GM18502 (cell line): ENCODE data around the gene LIMS4.
"Not testable (repeated sequence)": the region's sequence is repeated elsewhere in the genome, so short reads cannot be mapped to it uniquely, and the experiment has no call there.

Experiments
- ATAC-seq: cut with Tn5 transposase; IDR thresholded peaks from one replicate; pipeline ENCODE4 v1.9.1; 2021; ENCODE audit warnings: mild to moderate bottlenecking; ENCODE audit not compliant: unreplicated experiment, poor library complexity

The LIMS4 gene

DNA sequence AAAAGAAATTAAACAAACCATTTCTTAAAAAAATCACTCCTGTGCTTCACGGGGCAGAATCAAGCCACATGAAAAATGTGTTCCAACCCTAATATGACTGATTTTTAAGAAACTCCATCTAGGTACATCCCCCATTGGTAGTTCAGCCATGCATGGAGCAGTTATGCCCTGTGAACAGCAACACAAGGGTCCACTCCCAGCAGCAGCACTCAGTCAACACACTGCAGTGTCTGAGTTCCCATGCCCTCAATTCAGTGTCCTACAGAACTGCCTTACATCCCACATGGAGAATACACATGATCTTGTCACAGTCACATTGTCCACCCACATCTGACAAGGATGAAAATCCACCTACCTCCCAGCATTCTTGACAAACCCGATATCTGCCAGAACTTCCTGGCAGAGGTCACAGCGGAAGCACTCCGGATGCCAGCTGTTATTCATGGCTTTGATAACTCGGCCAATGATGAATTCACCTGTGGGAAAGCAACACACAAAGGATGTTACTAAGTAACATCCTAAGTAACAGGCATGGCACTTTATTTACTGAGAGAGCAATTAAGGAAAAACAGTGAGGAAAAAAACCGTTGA, 17.4 kb downstream of the LIMS4 start:
- ATAC-seq = not testable (repeated sequence)

DNA sequence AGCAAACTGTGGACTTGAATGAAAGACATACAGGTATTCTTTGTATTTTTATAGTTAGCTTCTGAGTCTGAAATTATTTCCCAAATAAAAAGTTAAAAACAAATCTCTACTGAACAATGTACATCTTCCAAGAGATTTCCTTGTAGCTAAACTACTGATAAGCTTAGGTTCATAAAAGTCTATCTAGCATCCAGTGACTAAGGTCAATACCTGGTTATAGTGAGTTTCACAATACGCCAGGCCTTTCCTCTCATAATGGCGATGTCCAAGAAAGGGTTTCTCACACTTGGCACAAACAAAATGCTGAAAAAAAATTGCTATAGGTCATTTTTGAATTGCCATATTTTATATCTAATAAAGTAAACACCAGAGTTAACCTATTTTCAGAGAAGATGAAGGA, 21.7 kb downstream of the LIMS4 start:
- ATAC-seq = not testable (repeated sequence)

DNA sequence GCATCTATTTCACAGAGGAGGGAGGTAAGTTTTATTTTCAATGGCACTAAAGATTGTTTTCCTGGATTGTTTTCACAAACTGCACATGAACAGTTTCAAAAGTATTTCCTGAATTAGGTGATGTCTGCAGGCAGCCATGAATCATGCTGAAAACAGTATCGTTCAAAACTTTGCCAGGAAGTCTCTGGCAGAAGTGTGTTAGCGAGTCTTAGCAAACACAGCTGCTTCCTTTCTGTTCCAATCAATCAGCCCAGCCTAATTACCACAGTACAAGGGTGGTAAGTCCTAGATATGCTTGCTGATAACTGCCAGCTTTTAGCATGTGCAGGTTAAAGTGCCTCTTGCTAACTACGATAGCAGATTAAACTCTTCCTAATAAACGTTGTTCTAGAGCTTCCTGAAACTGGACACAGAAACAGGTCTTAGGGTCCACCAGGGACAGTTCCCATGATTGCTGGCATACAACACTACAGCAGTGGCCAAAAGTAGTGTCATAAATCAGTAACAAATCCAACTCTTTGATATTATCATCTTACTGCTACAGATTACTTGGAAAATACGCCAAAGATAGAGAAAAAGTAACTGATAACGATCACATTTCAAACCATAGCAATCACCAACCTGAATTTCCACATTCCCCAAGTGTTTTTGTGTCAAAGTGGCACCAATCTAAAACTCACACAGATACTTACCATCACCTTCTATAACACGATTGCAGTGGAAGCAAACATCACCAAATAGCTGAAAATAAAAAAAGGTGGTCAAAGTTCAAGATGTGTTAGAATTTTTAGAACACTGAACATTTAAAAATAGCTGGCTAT, 23.3 kb downstream of the LIMS4 start:
- ATAC-seq = not testable (repeated sequence)

DNA sequence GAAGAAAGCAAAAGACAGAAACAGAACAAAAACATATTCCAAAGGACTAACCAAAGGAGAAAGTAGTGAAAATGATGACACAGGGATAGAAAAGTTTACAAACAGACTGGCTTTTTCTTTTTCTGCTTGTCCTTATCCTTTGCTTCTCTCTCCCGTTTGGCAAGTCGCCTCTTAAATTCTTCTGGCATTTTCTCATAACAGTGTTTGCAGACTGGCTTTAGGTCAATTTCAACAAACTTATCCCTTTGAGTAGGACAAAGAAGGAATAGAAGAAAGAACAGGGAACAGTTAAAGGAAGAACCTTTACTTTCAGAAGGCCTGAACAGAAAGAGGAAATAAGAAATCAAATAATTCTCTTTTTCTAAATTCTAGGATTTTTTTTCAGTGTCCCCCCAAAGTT, 26.0 kb downstream of the LIMS4 start:
- ATAC-seq = not testable (repeated sequence)

DNA sequence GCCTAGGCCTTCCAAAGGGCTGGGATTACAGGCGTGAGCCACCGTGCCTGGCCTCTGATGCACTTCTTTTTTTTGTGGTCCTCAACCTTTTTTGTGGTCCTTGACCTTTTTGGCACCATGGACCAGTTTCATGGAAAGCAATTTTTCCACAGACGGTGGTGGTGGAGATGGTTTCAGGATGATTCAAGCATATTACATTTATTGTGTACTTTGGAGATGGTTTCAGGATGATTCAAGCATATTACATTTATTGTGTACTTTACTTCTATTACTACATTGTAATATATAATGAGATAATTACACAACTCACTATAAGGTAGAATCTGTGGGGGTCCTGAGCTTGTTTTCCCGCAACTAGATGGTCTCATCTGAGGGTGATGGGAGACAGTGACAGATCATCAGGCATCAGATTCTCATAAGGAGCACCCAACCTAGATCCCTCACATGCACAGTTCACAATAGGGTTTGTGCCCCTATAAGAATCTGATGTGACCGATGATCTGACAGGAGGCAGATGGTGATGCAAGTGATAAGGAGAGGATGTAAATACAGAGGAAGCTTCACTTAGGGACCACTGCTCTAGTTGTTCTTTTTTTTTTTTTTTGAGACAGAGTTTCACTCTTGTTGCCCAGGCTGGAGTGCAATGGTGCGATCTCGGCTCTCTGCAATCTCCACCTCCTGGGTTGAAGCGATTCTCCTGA, 29.2 kb downstream of the LIMS4 start:
- ATAC-seq = not testable (repeated sequence)

DNA sequence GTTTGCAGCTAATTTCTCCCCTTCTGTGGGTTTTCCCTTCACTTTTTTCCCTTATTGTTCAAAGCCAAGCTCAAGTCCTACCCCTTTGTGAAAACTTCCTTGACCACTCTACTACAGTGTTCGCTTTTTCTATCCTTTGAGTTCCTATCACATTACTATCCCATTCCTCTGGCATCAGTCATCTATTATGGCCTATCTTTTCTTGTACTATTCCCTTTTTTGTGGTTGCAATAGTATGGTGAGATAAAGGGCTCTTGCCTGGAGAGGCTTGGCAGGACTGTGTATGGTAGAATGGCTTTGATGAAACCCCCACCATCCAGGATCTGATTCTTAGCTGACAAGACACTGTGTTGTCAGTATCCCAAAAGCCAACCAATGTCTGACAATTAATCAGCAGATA, 30.7 kb downstream of the LIMS4 start:
- not testable (repeated sequence) for ATAC-seq

DNA sequence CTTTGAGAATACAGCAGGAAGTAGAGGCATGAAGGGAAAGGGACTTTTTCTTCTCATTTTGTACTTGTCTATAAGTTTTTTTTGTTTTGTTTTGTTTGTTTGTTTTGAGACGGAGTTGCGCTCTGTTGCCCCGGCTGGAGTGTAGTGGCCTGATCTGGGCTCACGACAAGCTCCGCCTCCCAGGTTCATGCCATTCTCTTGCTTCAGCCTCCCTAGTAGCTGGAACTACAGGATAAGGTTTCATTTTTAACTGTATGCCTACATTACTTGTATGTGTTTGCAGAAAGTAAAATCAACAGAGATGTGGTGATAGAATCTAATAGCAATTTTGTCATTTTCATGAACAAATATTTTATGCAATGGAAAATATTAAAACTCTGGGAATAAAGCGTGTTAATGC, 38.1 kb downstream of the LIMS4 start:
- ATAC-seq = not testable (repeated sequence)

DNA sequence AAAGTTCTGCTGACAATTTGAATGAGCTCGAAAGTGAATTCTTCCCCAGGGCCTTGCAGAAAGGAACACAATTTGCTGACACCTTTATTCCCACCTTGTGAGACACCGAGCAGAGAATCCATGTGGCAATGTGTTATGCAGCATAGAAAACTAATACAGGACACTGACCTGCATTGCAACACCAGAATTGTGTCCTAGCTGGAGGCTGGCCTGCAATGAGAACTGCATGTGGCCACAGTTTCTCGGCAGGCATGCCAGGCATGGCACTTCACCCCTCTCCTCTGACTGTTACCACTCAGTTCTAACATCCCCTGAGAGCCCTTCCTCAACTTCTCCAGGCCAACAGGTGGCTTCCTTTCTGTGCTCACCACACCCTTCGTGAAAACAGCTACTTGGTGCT, 46.9 kb downstream of the LIMS4 start:
- not testable (repeated sequence) for ATAC-seq

DNA sequence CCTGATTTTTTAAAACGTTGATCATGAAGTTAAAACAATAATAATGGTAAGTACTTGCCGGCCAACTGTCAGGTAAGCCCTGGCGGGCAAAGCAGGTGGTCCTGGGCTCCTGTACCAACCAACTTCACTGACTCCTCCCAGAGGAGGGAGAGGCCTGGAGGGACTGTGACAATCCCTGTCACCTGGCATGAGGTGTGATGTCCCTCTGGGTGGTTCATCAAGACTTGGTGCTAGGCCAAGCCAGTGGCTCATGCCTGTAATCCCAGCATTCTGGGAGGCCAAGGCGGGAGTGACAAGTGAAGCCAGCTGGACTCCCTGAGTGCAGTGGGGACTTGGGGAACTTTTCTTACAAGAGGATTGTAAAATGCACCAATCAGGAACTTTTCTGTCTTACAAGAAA, 48.2 kb downstream of the LIMS4 start:
- not testable (repeated sequence) for ATAC-seq

DNA sequence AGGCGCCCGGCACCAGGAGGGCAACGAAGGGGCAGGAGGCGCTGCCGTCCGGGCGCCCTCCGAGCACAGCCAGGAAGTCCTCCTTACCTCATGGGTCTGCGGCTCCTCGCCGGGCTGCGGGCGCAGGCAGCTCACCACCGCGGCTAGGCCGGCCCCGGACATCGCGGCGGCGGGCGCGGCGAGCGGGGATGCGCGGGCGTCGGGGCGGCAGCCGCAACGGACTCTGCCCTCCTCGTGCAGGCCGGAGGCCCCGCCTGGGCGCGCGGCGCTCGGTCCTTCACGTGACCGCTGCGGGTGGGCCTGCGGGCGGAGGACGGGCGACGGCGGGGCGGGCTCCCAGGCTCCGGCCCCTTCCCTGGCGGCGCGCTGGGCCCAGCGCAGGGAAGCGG, 49.0 kb downstream of the LIMS4 start:
- not testable (repeated sequence) for ATAC-seq

DNA sequence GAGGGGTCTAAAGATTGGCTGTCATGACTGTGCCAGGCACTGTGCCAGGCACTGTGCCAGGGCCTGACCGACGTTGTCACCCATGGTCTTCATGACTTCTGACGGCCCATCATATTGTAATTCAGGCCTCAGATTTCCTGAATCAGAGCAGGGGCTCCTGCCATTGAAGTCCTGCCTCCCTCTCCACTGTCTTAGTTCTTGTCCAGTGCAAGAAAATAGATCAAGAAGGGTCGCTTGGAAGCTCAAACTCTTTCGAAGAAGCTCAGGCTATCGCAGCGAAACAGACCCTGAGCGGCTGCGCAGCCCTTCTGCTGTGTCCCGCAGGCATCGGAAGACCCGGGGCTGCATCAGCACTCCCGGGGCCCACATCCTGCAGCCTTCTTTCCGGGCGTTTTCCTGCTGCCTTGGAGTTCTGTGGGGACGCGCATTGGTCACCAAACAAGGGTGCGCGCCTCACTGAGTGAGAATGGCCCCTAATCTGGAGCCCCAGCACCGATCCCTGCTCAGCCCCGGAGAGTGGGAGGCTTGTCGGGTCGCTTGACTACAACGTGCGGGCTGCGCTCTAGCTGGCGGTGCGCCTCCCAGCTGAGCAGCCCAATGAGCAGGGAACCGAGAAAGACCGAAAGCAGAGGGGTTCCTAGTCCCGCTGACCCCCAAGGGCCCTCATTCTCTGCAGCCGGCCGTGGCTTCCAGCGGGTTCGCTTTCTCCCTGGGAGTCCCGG, 49.6 kb downstream of the LIMS4 start:
- ATAC-seq = not testable (repeated sequence)

DNA sequence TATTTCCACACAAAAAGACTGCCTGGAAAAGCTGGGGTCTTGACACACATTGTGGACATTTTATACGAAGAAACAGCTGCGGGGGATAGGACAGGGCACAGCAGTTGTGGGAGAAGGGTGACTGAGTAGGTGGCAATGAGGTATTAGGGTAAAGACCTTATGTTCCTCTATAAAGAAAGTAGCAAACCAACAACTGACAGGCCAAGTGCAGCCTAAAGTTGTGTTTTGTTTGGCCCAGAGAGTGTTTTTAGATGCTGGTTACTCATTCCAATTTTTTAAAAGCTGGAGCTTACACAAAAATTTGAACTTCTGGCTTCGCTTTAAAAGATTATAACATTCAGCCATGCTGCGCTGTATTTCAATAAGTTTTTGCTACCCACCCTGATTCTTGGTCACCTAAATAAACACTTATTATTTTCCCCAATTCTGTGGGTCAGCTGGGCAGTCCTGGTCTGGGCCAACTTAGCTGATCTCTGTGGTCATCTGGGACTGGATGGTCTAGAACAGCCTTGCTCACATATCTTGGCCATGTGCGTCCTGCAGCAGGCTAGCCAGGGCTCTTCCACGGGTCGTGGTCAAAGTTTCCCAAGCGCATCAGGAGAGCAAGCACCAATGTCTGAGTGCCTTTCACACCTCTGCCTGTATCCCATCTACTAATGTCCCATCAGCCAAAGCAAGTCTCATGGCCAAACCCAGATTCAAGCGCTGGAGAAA, 51.8 kb downstream of the LIMS4 start:
- ATAC-seq = not testable (repeated sequence)

DNA sequence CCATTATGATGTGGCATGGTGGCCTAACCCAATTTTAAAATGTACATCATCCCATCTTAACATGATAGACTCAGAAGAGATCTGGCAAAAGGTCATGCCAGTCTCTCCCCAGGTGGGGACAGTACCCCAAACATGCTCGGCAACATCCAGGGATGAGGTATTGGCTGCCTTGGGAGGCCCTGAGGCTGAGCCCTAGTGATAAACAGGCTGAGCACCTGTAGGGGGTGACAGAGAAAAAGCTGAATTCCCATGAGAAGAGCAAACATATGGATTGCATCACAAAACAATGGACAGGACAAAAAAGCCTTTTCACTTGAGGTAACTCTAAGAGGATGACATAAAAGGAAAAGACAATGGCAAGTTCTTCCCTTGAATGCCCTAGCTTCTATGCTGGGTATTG, 65.5 kb downstream of the LIMS4 start:
- not testable (repeated sequence) for ATAC-seq

DNA sequence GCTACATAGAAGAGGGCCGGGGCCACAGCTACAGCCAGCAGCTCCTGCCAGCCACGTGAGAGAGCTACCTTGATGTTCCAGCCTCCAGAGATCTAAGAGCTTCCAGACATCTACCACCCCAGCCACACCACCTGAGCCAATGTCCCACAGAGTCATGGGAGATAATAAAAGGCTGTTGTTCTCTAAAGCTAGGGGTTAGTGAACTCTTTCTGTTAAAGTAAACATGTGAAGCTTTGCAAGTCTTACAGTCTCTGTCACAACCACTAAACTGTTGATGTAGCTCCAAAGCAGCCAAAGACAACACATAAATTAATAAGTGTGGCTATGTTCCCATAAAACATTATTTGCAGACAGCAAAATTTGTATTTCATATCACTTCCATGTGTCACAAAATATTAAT, 67.6 kb downstream of the LIMS4 start:
- ATAC-seq = not testable (repeated sequence)

DNA sequence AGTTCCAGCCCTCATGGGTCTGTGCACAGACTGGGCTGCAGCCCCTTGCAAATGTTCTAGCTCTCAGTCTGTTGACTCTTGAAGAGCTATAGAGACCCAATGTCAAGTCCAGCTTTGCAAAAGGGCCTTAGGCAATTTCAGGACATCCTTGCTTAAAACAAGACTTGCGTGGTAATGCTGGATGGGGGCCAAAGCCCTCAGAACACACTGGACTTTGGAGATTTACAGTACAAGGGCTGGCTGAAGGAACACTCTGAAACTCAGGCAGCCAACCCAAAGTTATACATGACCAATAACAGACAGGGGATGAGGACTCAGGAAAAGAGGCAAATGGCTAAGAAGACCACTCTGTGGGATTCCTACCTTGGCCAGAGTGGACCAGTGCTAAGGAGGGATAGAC, 68.4 kb downstream of the LIMS4 start:
- not testable (repeated sequence) for ATAC-seq

DNA sequence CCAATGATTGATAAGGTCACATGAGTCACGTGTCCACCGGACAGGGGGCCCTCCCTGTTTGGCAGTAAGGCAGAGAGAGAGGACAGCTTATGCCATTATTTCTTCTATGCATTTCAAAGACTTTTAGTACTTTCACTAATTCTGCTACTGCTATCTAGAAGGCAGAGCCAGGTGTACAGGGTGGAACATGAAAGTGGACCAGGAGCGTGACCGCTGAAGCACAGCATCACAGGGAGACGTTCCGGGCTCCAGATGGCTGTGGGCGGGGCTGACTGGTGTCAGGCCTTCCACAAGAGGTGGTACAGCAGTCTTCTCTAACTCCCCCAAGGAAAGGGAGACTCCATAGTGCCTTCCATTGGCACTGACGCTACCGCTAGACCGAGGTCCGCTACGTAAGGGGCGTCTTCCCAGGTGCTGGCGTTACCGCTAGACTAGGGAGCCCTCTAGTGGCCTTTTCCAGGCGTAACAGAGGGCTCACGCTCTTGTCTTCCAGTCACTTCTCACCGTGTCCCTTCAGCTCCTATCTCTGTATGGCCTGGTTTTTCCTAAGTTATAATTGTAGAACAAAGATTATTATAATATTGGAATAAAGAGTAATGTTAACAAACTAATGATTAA, 71.5 kb downstream of the LIMS4 start:
- not testable (repeated sequence) for ATAC-seq

DNA sequence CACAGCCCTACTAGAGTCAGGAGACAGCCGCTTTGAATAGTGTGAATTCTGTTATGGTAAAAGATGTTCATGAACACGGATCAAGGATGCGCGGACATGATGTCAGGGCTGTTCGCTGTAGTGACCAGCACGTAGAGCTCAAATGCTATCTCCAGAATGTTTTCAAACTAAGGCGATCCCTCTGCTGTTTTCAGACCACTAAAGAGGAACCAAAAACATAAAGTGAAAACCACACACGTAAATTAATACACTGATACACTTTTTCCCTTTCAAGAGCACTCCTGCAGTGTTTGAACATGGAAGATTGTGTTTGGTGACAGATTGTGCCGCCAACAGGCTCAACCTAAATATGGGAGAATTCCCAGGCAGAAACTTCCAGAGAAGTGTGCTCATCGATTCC, 73.2 kb downstream of the LIMS4 start:
- ATAC-seq = not testable (repeated sequence)

DNA sequence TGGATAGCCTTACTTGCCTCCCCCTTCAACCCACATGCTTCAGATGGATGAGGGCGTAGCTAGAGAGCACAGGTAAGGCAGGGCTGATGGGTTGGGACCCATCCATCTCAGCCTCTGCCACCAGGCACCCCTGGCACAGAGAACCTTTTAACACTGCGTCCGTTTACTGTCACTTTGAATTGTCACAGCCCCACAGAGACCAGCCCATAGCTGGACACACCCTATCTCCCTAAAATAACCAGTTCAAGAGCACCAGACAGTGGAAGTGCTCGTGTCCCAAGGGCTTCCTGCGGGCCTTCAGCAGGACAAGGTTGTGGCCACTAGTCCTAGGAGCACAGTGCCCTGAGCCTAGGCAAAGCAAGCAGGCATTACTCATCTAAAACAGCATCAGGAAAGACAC, 76.6 kb downstream of the LIMS4 start:
- ATAC-seq = not testable (repeated sequence)
